Breast epithelium (tissue), 3 donors: ENCODE results near the gene SRP72.

Experiments used
- POLR2AphosphoS5 ChIP-seq, 3 donors: sonication (generic); formaldehyde crosslinking; IDR thresholded peaks; one replicate each; pipeline ENCODE4 v1.6.1; 2017; ENCODE audit warnings: antibody characterized with exemption in 3 of 3
- TF ChIP-seq, protein P1 (sequence below), 3 donors: fragments of 450-650 bp; IDR thresholded peaks; one replicate each; pipeline ENCODE4 v1.5.1; 2016 to 2017; ENCODE audit warnings: antibody characterized with exemption in 3 of 3, mild to moderate bottlenecking in 3 of 3, moderate library complexity in 3 of 3

DNA sequence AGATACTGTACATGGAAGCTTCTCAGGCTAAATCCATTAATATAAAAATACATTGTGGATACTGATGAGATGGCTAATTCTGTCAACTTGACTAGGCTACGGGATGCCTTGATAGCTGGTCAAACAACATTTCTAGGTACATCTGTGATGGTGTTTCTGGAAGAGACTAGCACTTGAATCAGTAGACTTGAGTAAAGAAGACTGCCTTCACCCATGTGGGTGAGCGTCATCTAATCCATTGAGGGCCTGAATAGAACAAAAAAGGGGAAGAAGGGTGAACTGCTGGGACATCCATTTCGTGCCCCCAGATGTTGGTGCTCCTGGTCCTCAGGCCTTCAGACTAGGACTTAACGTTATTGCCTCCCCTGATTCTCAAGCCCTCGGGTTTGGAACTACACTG, 3.7 kb upstream of the SRP72 start:
- TF ChIP-seq, protein P1, sequence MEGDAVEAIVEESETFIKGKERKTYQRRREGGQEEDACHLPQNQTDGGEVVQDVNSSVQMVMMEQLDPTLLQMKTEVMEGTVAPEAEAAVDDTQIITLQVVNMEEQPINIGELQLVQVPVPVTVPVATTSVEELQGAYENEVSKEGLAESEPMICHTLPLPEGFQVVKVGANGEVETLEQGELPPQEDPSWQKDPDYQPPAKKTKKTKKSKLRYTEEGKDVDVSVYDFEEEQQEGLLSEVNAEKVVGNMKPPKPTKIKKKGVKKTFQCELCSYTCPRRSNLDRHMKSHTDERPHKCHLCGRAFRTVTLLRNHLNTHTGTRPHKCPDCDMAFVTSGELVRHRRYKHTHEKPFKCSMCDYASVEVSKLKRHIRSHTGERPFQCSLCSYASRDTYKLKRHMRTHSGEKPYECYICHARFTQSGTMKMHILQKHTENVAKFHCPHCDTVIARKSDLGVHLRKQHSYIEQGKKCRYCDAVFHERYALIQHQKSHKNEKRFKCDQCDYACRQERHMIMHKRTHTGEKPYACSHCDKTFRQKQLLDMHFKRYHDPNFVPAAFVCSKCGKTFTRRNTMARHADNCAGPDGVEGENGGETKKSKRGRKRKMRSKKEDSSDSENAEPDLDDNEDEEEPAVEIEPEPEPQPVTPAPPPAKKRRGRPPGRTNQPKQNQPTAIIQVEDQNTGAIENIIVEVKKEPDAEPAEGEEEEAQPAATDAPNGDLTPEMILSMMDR (IDR thresholded peaks at IDR 0.05): no peak
- TF ChIP-seq POLR2AphosphoS5 (IDR thresholded peaks at IDR 0.05): no peak
